ENCODE data around the gene PDHA1. TPM values are rescaled to one million over a fixed set of nuclear protein-coding genes. Genes with fewer than 3 reads are reported as not detected.

The PDHA1 gene
- total and polyA plus RNA-seq, 9 of the 15 experiments (the other 6 are each of a cell fraction or from before 2014, with no cell fraction given): 352 to 882 (median 446) TPM

DNA sequence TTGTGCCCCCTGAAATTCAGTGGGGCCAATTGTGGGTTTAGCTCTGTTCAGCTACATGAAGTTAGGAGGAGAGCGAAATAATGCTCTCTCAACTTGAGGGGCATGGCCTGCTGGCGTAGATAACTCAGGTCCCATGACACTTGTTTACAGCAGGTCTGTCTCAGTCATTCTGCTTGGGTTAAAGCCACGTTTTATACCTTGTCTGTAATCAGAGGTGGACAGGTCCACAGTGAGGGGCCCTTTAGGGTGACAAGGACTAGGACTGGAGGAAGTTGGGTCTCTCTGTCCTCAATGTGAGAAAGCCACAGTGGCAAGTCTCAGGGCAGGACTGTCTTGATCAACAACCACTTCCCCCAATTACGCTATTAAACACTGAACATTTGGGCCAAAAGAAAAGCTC lies 49.0 kb downstream of the PDHA1 start (continued):
- TF ChIP-seq, protein P1, sequence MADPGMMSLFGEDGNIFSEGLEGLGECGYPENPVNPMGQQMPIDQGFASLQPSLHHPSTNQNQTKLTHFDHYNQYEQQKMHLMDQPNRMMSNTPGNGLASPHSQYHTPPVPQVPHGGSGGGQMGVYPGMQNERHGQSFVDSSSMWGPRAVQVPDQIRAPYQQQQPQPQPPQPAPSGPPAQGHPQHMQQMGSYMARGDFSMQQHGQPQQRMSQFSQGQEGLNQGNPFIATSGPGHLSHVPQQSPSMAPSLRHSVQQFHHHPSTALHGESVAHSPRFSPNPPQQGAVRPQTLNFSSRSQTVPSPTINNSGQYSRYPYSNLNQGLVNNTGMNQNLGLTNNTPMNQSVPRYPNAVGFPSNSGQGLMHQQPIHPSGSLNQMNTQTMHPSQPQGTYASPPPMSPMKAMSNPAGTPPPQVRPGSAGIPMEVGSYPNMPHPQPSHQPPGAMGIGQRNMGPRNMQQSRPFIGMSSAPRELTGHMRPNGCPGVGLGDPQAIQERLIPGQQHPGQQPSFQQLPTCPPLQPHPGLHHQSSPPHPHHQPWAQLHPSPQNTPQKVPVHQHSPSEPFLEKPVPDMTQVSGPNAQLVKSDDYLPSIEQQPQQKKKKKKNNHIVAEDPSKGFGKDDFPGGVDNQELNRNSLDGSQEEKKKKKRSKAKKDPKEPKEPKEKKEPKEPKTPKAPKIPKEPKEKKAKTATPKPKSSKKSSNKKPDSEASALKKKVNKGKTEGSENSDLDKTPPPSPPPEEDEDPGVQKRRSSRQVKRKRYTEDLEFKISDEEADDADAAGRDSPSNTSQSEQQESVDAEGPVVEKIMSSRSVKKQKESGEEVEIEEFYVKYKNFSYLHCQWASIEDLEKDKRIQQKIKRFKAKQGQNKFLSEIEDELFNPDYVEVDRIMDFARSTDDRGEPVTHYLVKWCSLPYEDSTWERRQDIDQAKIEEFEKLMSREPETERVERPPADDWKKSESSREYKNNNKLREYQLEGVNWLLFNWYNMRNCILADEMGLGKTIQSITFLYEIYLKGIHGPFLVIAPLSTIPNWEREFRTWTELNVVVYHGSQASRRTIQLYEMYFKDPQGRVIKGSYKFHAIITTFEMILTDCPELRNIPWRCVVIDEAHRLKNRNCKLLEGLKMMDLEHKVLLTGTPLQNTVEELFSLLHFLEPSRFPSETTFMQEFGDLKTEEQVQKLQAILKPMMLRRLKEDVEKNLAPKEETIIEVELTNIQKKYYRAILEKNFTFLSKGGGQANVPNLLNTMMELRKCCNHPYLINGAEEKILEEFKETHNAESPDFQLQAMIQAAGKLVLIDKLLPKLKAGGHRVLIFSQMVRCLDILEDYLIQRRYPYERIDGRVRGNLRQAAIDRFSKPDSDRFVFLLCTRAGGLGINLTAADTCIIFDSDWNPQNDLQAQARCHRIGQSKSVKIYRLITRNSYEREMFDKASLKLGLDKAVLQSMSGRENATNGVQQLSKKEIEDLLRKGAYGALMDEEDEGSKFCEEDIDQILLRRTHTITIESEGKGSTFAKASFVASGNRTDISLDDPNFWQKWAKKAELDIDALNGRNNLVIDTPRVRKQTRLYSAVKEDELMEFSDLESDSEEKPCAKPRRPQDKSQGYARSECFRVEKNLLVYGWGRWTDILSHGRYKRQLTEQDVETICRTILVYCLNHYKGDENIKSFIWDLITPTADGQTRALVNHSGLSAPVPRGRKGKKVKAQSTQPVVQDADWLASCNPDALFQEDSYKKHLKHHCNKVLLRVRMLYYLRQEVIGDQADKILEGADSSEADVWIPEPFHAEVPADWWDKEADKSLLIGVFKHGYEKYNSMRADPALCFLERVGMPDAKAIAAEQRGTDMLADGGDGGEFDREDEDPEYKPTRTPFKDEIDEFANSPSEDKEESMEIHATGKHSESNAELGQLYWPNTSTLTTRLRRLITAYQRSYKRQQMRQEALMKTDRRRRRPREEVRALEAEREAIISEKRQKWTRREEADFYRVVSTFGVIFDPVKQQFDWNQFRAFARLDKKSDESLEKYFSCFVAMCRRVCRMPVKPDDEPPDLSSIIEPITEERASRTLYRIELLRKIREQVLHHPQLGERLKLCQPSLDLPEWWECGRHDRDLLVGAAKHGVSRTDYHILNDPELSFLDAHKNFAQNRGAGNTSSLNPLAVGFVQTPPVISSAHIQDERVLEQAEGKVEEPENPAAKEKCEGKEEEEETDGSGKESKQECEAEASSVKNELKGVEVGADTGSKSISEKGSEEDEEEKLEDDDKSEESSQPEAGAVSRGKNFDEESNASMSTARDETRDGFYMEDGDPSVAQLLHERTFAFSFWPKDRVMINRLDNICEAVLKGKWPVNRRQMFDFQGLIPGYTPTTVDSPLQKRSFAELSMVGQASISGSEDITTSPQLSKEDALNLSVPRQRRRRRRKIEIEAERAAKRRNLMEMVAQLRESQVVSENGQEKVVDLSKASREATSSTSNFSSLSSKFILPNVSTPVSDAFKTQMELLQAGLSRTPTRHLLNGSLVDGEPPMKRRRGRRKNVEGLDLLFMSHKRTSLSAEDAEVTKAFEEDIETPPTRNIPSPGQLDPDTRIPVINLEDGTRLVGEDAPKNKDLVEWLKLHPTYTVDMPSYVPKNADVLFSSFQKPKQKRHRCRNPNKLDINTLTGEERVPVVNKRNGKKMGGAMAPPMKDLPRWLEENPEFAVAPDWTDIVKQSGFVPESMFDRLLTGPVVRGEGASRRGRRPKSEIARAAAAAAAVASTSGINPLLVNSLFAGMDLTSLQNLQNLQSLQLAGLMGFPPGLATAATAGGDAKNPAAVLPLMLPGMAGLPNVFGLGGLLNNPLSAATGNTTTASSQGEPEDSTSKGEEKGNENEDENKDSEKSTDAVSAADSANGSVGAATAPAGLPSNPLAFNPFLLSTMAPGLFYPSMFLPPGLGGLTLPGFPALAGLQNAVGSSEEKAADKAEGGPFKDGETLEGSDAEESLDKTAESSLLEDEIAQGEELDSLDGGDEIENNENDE (IDR thresholded peaks at IDR 0.05; ENCODE audit: low read depth, low read length): no peak
- TF ChIP-seq BRF1 (IDR thresholded peaks at IDR 0.05; ENCODE audit: borderline replicate concordance, extremely low read depth, insufficient read length) (no peak), SMARCA4 (IDR thresholded peaks at IDR 0.05) (0 out of 2 replicates have a peak, but pooled peaks have one; percentile 42), TBL1XR1 (IDR thresholded peaks at IDR 0.05; ENCODE audit: low read length in 2 of 2) (no peak), MEF2D (tag; conservative IDR thresholded peaks at IDR 0.05; ENCODE audit: low read depth) (no peak), SOX6 (IDR thresholded peaks at IDR 0.05) (peak; percentile 29; the same call in 1 of the 2 replicates), MTA2 (IDR thresholded peaks at IDR 0.05; ENCODE audit: low read depth) (peak; percentile 54; the same call in 1 of the 2 replicates), ETS2 (tag; IDR thresholded peaks at IDR 0.05; ENCODE audit: borderline replicate concordance, poor library complexity, severe bottlenecking) (no peak), HCFC1 (IDR thresholded peaks at IDR 0.05; ENCODE audit: low read depth, low read length) (no peak), FOXJ2 (tag; IDR thresholded peaks at IDR 0.05) (peak; percentile 86; the same call in 1 of the 2 replicates), TRIM24 (IDR thresholded peaks at IDR 0.05) (peak; percentile 8 to 30; a peak in 1 of 4 replicates)
- TF ChIP-seq, protein P2, sequence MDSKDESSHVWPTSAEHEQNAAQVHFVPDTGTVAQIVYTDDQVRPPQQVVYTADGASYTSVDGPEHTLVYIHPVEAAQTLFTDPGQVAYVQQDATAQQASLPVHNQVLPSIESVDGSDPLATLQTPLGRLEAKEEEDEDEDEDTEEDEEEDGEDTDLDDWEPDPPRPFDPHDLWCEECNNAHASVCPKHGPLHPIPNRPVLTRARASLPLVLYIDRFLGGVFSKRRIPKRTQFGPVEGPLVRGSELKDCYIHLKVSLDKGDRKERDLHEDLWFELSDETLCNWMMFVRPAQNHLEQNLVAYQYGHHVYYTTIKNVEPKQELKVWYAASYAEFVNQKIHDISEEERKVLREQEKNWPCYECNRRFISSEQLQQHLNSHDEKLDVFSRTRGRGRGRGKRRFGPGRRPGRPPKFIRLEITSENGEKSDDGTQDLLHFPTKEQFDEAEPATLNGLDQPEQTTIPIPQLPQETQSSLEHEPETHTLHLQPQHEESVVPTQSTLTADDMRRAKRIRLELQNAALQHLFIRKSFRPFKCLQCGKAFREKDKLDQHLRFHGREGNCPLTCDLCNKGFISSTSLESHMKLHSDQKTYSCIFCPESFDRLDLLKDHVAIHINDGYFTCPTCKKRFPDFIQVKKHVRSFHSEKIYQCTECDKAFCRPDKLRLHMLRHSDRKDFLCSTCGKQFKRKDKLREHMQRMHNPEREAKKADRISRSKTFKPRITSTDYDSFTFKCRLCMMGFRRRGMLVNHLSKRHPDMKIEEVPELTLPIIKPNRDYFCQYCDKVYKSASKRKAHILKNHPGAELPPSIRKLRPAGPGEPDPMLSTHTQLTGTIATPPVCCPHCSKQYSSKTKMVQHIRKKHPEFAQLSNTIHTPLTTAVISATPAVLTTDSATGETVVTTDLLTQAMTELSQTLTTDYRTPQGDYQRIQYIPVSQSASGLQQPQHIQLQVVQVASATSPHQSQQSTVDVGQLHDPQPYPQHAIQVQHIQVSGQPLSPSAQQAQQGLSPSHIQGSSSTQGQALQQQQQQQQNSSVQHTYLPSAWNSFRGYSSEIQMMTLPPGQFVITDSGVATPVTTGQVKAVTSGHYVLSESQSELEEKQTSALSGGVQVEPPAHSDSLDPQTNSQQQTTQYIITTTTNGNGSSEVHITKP (IDR thresholded peaks at IDR 0.05; ENCODE audit: partially characterized antibody): peak; percentile 83
- TF ChIP-seq, protein P3, sequence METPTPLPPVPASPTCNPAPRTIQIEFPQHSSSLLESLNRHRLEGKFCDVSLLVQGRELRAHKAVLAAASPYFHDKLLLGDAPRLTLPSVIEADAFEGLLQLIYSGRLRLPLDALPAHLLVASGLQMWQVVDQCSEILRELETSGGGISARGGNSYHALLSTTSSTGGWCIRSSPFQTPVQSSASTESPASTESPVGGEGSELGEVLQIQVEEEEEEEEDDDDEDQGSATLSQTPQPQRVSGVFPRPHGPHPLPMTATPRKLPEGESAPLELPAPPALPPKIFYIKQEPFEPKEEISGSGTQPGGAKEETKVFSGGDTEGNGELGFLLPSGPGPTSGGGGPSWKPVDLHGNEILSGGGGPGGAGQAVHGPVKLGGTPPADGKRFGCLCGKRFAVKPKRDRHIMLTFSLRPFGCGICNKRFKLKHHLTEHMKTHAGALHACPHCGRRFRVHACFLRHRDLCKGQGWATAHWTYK (CRISPR knock-in tag; IDR thresholded peaks at IDR 0.05): no peak

Measured in K562 (cell line).